HG02884 (cell line): ENCODE data around the gene EXOSC9.

ENCODE experiments used
- ATAC-seq: cut with Tn5 transposase; IDR thresholded peaks from one replicate; pipeline ENCODE4 v1.9.1; 2021; ENCODE audit warnings: mild to moderate bottlenecking, moderate library complexity; ENCODE audit not compliant: unreplicated experiment

EXOSC9 gene

DNA sequence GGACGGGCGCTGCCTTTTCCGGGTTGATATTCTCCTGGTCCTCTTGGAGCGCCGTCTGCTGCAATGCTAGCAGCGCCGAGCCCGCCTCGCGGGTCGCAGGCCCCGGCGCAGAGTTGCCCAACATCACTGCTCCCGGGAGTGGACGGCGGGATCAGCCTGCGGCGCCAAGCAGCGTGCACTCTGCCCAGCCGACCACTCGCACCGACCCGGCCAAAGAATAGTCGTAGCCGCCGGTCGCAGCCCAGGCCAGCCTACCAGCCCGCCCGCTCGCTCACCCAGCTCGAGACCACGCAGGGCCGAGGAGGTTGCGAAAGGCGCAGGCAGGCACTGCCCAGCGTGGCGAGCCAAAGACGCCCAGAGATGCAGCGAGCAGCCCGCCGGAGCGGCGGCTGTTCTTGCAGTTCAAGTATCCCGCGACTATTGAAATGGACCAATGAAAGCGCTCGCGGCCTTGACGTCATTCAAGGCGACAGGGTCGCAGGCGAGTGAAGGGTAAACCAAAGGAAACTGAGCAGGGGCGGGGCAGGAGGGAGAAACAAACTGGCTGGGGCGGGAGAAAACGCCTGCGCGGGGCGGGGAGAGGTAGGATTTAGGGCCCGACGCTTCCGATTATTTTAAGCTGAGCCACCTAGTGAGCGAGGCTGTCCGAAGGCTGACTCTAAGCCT lies 22.5 kb downstream of the EXOSC9 start, which contains the start of gene CCNA2:
Gene CCNA2, minus strand, starts transcription at position 379 of the 666 bp plus-strand sequence. Its CDS starts 255 bp downstream, at position 124.
- peak; percentile 90 for ATAC-seq

- ATAC-seq, result peak; percentile 2
These were observed 23.0 kb downstream of the EXOSC9 start for GRCh38 chr4:121824171-121824527.

DNA sequence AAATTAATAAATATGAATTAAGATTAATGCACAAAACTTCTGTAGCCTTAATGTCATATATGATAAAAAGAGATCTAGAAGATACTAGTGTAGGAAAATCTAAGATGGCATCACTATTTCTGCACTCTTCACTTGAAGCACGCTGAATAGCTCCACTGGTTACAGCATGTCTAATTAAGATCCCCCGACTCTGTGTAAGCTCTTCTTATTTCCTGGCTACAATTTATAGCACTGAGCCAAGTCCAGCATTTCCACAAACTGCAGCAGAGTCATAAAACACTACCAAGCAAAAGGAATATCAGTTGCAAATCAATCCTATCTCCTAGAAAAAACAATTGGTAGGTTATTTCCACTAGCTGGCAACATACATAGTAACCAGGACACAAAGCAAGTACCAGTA lies 23.8 kb downstream of the EXOSC9 start:
- ATAC-seq, result no peak

GRCh38 chr4:121827853-121828252 lies 26.7 kb downstream of the EXOSC9 start:
- no peak for ATAC-seq

DNA sequence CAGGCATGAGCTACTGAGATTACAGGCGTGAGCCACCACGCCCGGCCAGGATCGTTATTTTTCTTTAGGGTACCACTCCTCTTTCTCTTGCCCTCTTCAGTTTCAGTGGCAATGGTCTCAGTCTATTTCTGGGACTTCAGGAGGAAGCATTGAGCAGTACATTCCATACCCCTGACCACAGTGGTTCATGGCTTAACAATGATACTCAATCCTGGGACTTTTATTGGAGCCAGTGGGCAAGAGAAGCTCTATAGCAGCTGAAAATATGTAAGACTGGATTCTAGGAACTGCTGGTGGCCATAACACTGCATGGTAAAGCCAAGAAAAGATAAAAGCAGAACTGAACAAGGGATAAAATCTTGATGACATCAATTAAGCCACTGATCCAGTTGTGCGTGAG lies 28.4 kb downstream of the EXOSC9 start:
- no peak for ATAC-seq

- no peak for ATAC-seq
These were observed 37.0 kb downstream of the EXOSC9 start for GRCh38 chr4:121838136-121838535.

- no peak for ATAC-seq
These were observed 41.7 kb downstream of the EXOSC9 start for GRCh38 chr4:121842862-121843261.

GRCh38 chr4:121846662-121847061 lies 45.5 kb downstream of the EXOSC9 start:
- no peak for ATAC-seq

- no peak for ATAC-seq
These were observed 50.2 kb downstream of the EXOSC9 start for GRCh38 chr4:121851354-121851753.

- ATAC-seq, result no peak
These were observed 59.0 kb downstream of the EXOSC9 start for GRCh38 chr4:121860121-121860520.

- no peak for ATAC-seq
These were observed 60.3 kb downstream of the EXOSC9 start for GRCh38 chr4:121861426-121861825.

GRCh38 chr4:121863799-121864198 lies 62.7 kb downstream of the EXOSC9 start:
- no peak for ATAC-seq
